Mucosa of stomach (tissue), 1 donor: ENCODE data around the gene COLEC11.

Source experiments
- H3K27me3 ChIP-seq: one replicate; pipeline ENCODE4 v1.7.0; 2013; ENCODE audit warnings: mild to moderate bottlenecking, low read length; ENCODE audit not compliant: control insufficient read depth, insufficient read depth
- H3K36me3 ChIP-seq: one replicate; pipeline ENCODE4 v1.7.0; 2013; ENCODE audit warnings: low read length; ENCODE audit not compliant: control insufficient read depth, insufficient read depth
- H3K4me1 ChIP-seq: one replicate; pipeline ENCODE4 v1.7.0; 2013; ENCODE audit warnings: mild to moderate bottlenecking, low read length; ENCODE audit not compliant: control insufficient read depth, insufficient read depth
- H3K4me3 ChIP-seq: one replicate; pipeline ENCODE4 v1.7.0; 2013; ENCODE audit warnings: low read length
- H3K9ac ChIP-seq: one replicate; pipeline ENCODE4 v1.7.0; 2013; ENCODE audit warnings: mild to moderate bottlenecking, low read length, moderate library complexity
- H3K9me3 ChIP-seq: one replicate; pipeline ENCODE4 v1.7.0; 2013; ENCODE audit warnings: mild to moderate bottlenecking, low read length, moderate library complexity; ENCODE audit not compliant: control insufficient read depth
- donor health status: Pancreatic carcinoma.

The COLEC11 gene

GRCh38 chr2:3681625-3682024, 86.7 kb downstream of the COLEC11 start:
- no peaks in the 10 kb centered on the region for H3K27me3 ChIP-seq
- no peaks in the 10 kb centered on the region for H3K9me3 ChIP-seq
- no peak overlapping the region for H3K4me3 ChIP-seq
- no peaks in the 10 kb centered on the region for H3K4me1 ChIP-seq
- no peaks in the 10 kb centered on the region for H3K36me3 ChIP-seq
- H3K9ac ChIP-seq = no peak overlapping the region

- Histone ChIP-seq H3K9ac (no peak overlapping the region), H3K27me3 (no peaks in the 10 kb centered on the region), H3K4me1 (no peaks in the 10 kb centered on the region), H3K9me3 (no peaks in the 10 kb centered on the region), H3K4me3 (no peak overlapping the region), H3K36me3 (no peaks in the 10 kb centered on the region)
These were observed 87.9 kb downstream of the COLEC11 start for GRCh38 chr2:3682811-3683210.

GRCh38 chr2:3683748-3684454, 89.0 kb downstream of the COLEC11 start:
- no peaks in the 10 kb centered on the region for H3K9me3 ChIP-seq
- H3K36me3 ChIP-seq = no peaks in the 10 kb centered on the region
- no peak overlapping the region for H3K9ac ChIP-seq
- no peaks in the 10 kb centered on the region for H3K27me3 ChIP-seq
- no peak overlapping the region for H3K4me3 ChIP-seq
- no peaks in the 10 kb centered on the region for H3K4me1 ChIP-seq

- Histone ChIP-seq H3K9me3 (no peaks in the 10 kb centered on the region), H3K4me3 (no peak overlapping the region), H3K9ac (no peak overlapping the region), H3K27me3 (no peaks in the 10 kb centered on the region), H3K36me3 (no peaks in the 10 kb centered on the region), H3K4me1 (no peaks in the 10 kb centered on the region)
These were observed 95.3 kb downstream of the COLEC11 start for GRCh38 chr2:3689998-3690748.

GRCh38 chr2:3692375-3692774, 97.5 kb downstream of the COLEC11 start:
- Histone ChIP-seq H3K9me3 (no peaks in the 10 kb centered on the region), H3K4me1 (no peaks in the 10 kb centered on the region), H3K27me3 (no peaks in the 10 kb centered on the region), H3K4me3 (no peak overlapping the region), H3K9ac (no peak overlapping the region), H3K36me3 (no peaks in the 10 kb centered on the region)
